HG02763 (cell line): ENCODE measurements around the gene DAPP1.

Source experiments
- ATAC-seq: cut with Tn5 transposase; IDR thresholded peaks from one replicate; pipeline ENCODE4 v1.9.1; 2021; ENCODE audit warnings: mild to moderate bottlenecking, moderate library complexity; ENCODE audit not compliant: unreplicated experiment

Gene DAPP1

GRCh38 chr4:99852199-99852749 lies 35.6 kb downstream of the DAPP1 start:
- no peak for ATAC-seq

GRCh38 chr4:99853190-99853589 lies 36.6 kb downstream of the DAPP1 start:
- ATAC-seq = no peak

DNA sequence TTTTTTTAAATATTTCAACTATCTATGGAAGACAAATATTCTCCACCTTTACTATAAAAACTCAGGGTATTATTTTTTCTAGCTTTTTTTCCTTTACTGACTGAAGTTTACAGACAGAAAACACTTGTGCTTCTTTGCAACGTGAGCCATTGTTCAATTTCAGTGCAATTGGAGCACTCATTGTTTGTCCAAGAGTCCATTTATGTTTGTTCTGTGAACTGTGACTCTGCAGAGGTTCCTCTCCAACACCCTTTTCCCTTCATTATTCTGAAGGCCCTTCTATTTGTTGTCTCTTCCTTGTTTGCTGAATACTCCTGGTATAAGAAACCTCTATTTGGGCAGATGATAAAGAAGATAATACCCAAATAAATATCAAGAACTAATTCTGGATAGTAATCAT lies 37.4 kb downstream of the DAPP1 start:
- ATAC-seq = no peak

- ATAC-seq = peak; percentile 33
Measured at GRCh38 chr4:99855678-99856077, 39.1 kb downstream of the DAPP1 start.

- no peak for ATAC-seq
Measured at GRCh38 chr4:99856166-99856565, 39.5 kb downstream of the DAPP1 start.

DNA sequence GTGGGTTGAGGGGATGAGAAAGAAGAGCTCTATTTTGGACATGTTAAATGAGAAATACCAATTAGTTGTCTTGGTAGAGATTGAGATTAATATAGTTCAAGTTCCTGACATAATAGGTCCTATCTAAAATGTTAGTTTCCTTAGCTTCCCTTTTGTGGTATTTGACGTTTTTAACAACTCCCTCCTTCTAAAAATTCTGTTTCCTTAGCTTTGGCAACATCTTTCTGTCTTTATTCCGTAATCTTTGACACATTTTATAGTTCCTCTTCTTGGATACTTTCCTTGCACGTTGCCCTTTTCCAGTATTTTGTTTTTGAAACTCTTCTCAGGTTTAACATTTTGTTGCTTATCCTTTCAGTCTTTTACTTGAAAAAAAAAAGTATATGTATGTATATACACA lies 40.7 kb downstream of the DAPP1 start:
- no peak for ATAC-seq

DNA sequence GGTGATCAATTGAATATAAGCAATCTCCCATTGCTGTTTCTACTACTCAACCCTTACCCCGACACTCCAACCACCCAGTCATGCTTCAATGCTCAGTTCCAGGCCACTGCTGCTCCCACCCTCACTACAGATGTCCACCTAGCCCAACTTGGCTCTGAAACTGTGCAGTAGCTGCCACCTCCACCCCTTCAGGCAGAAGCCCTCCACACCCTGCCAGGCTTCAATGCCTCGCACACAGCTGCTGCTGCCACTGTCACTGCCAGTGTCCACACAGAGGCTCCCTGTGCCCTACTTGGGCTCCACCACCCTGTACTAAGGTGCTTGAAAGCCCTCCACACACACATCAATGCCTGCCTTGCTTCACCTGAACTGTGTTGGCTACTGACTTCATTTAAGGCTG lies 43.0 kb downstream of the DAPP1 start:
- peak; percentile 64 for ATAC-seq

DNA sequence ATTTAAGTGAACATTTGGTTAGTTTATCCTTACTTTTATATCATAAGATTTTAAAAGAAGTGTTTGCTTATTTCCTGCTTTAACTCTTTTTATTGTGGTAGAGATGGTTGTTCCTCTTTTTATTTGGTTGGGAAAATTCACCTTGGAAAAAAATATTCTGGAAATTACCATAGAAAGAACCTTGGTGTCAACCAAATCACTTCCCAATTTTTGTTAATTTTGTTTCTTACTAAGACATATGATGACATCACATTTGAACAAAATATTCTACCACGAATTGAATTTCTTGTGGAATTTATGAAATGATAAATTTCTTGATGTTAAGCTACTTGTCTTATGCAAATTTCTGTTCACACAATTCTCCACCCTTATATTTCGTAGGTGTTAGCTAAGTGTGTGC lies 43.9 kb downstream of the DAPP1 start:
- no peak for ATAC-seq

DNA sequence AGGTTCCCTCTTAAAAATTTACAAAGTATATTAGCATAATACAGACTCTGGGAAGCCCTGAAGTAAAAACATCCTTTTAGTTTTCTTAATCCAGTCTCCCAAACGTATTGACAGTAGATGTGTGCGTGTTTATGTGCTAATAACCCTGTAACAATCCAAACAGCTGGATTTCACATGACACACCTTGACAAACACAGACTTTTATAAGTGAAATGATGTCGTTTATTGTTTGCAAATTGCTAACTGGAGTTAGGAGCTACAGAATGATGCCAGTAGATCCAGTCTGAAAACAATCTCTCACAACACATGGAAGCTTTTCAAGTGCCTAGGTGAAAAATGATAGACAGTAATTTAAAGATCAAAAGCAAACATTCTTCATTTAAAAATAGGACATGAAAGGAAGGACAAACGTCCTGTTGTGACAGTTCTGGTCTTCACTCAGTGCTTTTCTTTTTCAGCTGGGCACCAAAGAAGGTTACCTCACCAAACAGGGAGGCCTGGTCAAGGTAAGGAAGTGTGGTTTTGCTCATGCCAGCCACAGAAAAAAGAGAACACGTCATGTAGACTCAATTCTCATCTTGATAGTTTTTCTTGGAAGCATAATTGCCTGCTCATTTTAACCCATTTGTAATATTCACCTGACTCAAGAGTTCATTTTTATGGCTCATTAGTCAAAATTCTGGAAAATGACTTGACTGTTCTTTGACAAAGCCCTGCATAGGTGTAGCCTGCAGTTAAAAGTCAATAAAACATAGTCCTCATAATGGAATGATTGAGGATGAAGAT lies 44.7 kb downstream of the DAPP1 start:
- no peak for ATAC-seq

DNA sequence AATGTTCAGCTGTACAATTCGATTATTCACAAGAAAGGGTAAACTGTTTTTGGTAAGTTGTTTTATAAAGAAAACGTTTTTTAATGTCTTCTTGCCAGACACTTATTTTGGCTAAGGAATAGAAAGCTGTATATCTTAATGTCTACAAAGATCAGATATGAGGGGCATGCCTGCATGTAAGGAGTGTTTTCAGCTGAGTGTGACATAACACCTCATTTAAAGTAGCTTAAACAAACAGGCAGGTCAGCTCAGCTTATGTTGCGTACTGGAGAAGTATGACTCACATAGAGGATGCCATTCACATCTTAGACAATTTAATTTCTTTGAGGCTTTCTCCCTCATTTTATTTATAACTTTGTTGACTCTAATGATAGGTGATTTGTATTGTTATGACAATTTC lies 47.2 kb downstream of the DAPP1 start:
- no peak for ATAC-seq

GRCh38 chr4:99868126-99868596 lies 51.5 kb downstream of the DAPP1 start:
- ATAC-seq = no peak

DNA sequence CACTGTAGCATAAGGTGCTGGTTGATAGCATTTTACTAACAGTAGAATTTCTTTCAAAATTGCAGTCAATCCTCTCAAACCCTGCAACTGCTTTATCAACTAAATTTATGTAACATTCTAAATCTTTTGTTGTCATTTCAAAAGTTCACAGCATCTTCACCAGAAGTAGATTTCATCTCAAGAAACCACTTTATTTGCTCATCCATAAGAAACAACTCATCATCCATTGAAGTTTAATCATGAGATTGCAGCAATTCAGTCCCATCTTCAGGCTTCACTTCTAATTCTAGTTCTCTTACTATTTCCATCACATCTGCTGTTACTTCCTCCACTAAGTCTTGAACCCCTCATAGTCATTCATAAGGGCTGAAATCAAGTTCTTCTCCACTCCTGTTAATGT lies 55.9 kb downstream of the DAPP1 start:
- no peak for ATAC-seq

DNA sequence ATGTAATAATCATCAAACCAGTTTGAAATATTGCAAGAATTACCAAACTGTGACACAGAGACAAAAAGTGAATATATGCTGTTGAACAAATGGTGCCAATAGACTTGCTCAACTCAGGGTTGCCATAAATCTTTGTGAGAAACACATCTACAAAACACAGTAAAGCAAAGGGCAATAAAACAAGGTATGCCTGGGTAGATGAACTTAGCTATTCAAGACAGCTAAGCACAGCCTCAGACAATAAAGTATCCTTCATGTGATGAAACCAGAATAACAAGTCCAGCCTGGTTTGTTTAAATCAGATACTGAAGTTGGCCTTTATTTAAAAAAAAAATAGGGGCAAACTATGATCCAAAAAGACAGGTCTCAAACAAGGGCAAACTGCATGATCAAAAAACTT lies 58.4 kb downstream of the DAPP1 start:
- ATAC-seq = no peak

DNA sequence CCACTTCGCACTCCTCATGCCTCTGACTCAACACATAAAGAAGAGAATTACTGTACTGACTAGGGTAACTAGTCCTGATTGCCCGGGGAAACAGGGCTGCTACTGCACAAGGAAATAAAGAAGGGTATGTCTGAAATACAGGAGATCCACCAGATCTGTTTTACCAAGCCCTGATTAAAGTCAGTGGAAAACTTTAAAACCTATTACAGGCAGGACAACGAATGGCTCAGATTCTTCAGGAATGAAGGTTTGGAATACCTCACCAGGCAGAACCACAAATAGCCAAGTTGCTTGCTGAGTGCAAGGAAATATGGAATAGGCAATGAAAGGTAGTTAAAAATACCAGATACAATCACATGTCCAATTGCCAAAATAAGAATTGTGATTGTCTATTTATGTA lies 60.3 kb downstream of the DAPP1 start:
- ATAC-seq = no peak

DNA sequence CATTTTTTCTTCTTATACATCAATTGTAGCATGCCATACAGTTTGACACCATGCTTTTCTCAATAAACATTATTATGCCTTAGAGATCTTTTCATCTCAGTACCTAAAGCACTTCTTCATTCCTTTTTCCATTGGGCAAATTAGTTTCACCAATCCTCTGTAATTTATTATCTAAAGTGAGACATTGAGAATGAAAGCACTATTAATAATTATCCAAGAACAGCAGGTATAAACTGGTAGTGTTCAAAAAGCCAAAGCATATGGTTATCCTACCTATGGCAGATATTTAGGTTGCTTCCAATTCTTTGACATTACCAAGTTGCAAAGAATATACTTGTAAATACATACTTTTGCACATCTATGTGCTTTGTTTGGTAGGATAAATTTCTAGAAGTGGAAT lies 62.0 kb downstream of the DAPP1 start:
- ATAC-seq = no peak

DNA sequence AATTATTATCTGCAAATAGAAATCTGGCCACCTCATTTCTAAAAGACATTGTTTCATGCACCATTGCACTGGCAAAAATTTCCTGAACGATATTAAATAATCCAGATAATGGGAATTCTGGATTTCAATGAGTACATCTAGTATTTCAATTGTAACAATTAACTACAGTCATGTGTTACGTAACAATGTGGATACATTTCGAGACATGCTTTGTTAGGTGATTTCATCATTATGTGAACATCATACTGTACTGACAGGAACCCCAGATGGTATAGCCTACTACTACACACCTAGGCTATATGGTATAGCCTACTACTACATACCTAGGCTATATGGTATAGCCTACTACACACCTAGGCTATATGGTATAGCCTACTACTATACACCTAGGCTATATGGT lies 62.8 kb downstream of the DAPP1 start:
- ATAC-seq = no peak

DNA sequence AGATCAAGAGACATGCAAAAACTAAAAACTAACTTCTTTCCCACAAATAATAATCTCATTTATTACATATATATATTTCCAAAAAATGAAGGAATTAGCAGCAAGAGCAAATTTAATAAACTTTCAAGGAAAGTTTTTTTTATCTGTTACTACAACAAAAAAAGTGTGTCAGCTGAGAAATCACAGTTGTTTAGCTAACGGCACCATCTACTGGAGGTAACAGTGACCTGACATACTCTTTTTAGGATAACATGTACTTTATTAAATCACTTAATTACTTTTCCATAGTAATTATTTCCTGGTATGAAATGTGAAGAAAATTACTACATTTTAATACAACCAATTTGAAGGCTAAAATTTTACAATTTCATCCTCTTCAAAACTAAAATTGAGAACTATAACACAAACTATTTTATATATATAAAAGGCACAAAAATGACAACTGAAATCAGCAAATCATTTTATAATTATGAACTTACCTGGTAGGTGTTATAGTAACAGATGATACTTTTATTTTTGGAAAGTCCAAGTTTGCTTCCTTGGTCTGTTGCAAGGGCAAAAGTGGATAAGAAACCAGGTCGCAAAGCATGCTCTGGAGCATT lies 68.5 kb downstream of the DAPP1 start:
- no peak for ATAC-seq

GRCh38 chr4:99885687-99886086 lies 69.1 kb downstream of the DAPP1 start:
- no peak for ATAC-seq

GRCh38 chr4:99886146-99886545 lies 69.5 kb downstream of the DAPP1 start:
- no peak for ATAC-seq

DNA sequence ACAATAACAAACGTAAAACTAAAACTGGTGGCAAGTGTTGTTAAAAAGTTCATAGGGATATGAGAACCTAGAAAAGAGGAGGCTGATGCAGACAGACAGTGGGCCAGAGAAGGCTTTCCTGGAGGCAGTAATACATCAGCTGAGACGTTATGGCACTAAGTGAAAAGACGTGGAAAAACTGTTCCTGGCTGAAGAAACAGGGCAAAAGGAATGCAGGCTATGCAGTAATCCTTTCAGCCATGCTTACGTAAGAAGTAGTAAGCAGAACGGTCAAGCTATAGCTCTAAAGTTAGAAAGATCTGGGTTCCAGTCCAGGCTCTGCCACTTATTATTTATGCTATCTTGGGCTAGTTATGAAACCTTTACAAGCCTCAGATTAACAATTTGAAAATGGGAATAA lies 71.2 kb downstream of the DAPP1 start:
- ATAC-seq = no peak

GRCh38 chr4:99891351-99891750 lies 74.7 kb downstream of the DAPP1 start:
- ATAC-seq = no peak

- no peak for ATAC-seq
Measured at GRCh38 chr4:99893029-99893428, 76.4 kb downstream of the DAPP1 start.

DNA sequence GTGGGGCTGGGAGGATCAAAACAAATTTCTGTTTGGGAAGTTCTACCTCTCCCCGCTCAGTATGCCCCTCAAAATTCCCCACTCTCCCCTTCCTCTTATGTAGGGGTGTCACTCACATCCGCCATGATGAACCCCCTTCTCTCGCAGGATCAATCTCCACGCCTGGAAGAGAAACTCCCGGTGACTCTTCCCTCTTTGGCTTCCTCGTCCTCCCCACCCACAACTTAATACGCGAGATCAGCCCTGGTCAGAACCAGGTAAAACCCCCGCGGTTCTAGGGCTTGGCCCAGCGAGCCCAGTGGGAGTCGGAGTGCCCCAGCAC lies 77.2 kb downstream of the DAPP1 start:
- no peak for ATAC-seq
